ENCODE results near the gene CCPG1.

CCPG1 gene

DNA sequence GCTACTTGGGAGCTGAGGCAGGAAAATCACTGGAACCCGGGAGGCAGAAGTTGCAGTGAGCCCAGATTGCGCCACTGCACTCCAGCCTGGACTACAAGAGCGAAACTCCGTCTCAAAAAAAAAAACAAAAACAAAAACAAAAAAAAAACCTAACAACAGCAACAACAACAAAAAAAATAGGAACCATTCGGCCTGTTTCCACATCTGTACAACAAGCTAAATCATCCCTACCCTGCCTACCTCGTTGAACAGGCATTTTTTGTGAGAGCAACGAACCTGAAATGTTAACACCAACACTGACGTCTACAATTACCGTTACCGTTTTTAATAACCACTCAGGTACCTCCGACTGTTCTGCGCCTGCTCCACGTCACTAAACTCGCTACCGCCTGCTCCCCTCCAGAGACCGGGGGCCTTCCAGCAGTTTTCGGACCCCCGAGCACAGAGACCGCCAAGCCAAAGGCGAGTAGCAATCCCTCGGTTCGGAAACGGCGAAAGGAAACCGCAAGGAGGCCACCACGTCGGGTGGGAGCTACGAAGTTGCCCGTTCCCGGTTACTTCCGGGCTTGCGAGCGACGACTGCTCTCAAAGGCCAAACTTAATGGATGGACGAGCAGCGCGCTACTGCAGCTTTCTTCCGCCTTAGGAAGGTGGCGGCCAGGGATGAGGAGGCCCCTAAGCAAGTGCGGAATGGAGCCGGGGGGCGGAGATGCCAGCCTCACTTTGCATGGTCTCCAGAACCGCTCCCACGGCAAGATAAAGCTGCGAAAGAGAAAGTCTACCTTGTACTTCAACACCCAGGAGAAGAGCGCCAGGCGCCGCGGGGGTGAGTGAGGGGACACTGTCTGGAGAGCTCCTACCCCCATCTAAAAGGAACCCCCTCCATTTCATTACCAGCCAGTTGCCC, 89.3 kb downstream of the CCPG1 start, which contains the start of the genes PIGB and PIGBOS1:
Gene PIGB (plus strand): TSS at position 635 of the 907 bp plus-strand sequence. CDS start 29 bp downstream, at position 664.
Gene PIGBOS1 (minus strand): TSS at position 536 of the 907 bp plus-strand sequence. CDS start 1,331 bp downstream, outside the sequence.
- DNase-seq: peak; percentile 75
